Sigmoid colon (tissue), 7 donors: Measurements from ENCODE around the gene PLXNA1. TPM values are rescaled to one million over a fixed set of nuclear protein-coding genes. Genes with fewer than 3 reads are reported as not detected.

Experiments
- DNase-seq: peaks from one replicate; pipeline ENCODE4 v3.0.0-alpha.2; 2019
- H3K27ac ChIP-seq, 4 donors: fragments of 200-600 bp; sonication (generic); one replicate each; pipeline ENCODE4 v1.5.1; 2016 to 2019; ENCODE audit warnings: mild to moderate bottlenecking in 1 of 4
- H3K27me3 ChIP-seq, 3 donors: fragments of 200-600 bp; sonication (generic); one replicate each; pipeline ENCODE4 v1.5.1; 2019; ENCODE audit warnings: mild to moderate bottlenecking in 1 of 3
- H3K36me3 ChIP-seq, 4 donors: fragments of 200-600 bp; sonication (generic); one replicate each; pipeline ENCODE4 v1.5.1; 2016 to 2019
- H3K4me1 ChIP-seq, 4 donors: fragments of 200-600 bp; sonication (generic); one replicate each; pipeline ENCODE4 v1.5.1; 2017 to 2019
- H3K4me3 ChIP-seq, 4 donors: fragments of 200-600 bp; sonication (generic); one replicate each; pipeline ENCODE4 v1.5.1; 2017 to 2019; ENCODE audit warnings: mild to moderate bottlenecking in 2 of 4, moderate library complexity in 1 of 4
- H3K9me3 ChIP-seq, 4 donors: fragments of 200-600 bp in 3 of 4; sonication (generic) in 3 of 4; one replicate each; pipeline versions ENCODE4 v1.5.1 to v1.6.1; 2013 to 2019
- CTCF ChIP-seq, 4 experiments: fragments of 450-650 bp in 3 of 4; fragments of 200-600 bp in 1 of 4; IDR thresholded peaks; one replicate each; pipeline ENCODE4 v1.5.1; 2016 to 2019; ENCODE audit warnings: antibody characterized with exemption in 4 of 4, mild to moderate bottlenecking in 3 of 4, moderate library complexity in 2 of 4
- EP300 ChIP-seq, 4 donors: sonication (generic); formaldehyde crosslinking; IDR thresholded peaks; one replicate each; pipeline ENCODE4 v1.6.1; 2017; ENCODE audit warnings: antibody characterized with exemption in 4 of 4
- POLR2A ChIP-seq, 2 donors: fragments of 450-650 bp; IDR thresholded peaks; one replicate each; pipeline ENCODE4 v1.6.1; 2016; ENCODE audit warnings: antibody characterized with exemption in 2 of 2, mild to moderate bottlenecking in 2 of 2, moderate library complexity in 2 of 2
- POLR2AphosphoS5 ChIP-seq, 4 donors: sonication (generic); formaldehyde crosslinking; IDR thresholded peaks; one replicate each; pipeline ENCODE4 v1.6.1; 2017; ENCODE audit warnings: antibody characterized with exemption in 4 of 4
- WGBS, 2 donors: extraction: QIAGEN DNeasy Blood & Tissue Kit; methylation state at CpG; one replicate each; pipeline ENCODE4 v1.1.7; 2013; 5-methylcytosine and 5-hydroxymethylcytosine counted together
- intact Hi-C: fragments of 100-400 bp; cut with DNase I; formaldehyde crosslinking; loops from one replicate; pipeline ENCODE4 v1.15.1; 2023
- polyA plus RNA-seq, 3 donors: library from polyadenylated mRNA; stranded (reverse); fragments of 200-250 nt; gene quantifications; one replicate each; pipeline ENCODE4 v1.2.3, GENCODE V29; 2013
- total RNA-seq, 4 donors: library from RNA; depleted of rRNA; stranded (reverse); fragments of >200 nt; gene quantifications; one replicate each; pipeline ENCODE4 v1.1.0, GENCODE V29; 2016
- donor health status: healthy with polysubstance abuse.
- donor health status: Bipolar disorder and iron deficiency.
- donor health status: healthy.

Gene PLXNA1
- total and polyA plus RNA-seq, 7 donors = 0.60 to 29.6 (median 8.2) TPM

- no peak for TF ChIP-seq EP300 (IDR thresholded peaks at IDR 0.05)
- no peak for TF ChIP-seq POLR2AphosphoS5 (IDR thresholded peaks at IDR 0.05)
- TF ChIP-seq POLR2A (IDR thresholded peaks at IDR 0.05) = no peak
- TF ChIP-seq CTCF (IDR thresholded peaks at IDR 0.05) = no peak
- Histone ChIP-seq H3K4me1 (no peaks in the 10 kb centered on the region), H3K4me3 (no peak overlapping the region), H3K36me3 (peaks cover 15 to 81% (median 52%) of the 10 kb centered on the region in 4 donors), H3K9me3 (no peaks in the 10 kb centered on the region), H3K27ac (no peak overlapping the region), H3K27me3 (no peaks in the 10 kb centered on the region)
- 80 to 85% methylated on average over 17 of the region's 17 CpGs for WGBS, 2 donors
- intact Hi-C loops = no loop called here
- no peak for DNase-seq
Measured at GRCh38 chr3:127015282-127016042, 32.5 kb downstream of the PLXNA1 start.

- 94 to 96% methylated on average over 10 of the region's 10 CpGs for whole genome bisulfite sequencing, 2 donors
Measured at GRCh38 chr3:127016043-127016343, 33.1 kb downstream of the PLXNA1 start.

GRCh38 chr3:127016461-127016860 lies 33.5 kb downstream of the PLXNA1 start:
- intact Hi-C loops = no loop called here
- H3K27me3 ChIP-seq = no peaks in the 10 kb centered on the region
- H3K4me3 ChIP-seq = no peak overlapping the region
- H3K9me3 ChIP-seq = no peaks in the 10 kb centered on the region
- 90 to 95% methylated on average over 15 of the region's 15 CpGs for WGBS, 2 donors
- no peak for TF ChIP-seq POLR2A (IDR thresholded peaks at IDR 0.05)
- no peak for TF ChIP-seq POLR2AphosphoS5 (IDR thresholded peaks at IDR 0.05)
- no peak for TF ChIP-seq EP300 (IDR thresholded peaks at IDR 0.05)
- TF ChIP-seq CTCF (IDR thresholded peaks at IDR 0.05) = no peak
- H3K27ac ChIP-seq = no peak overlapping the region
- no peak for DNase-seq
- peaks cover 15 to 91% (median 60%) of the 10 kb centered on the region in 4 donors for H3K36me3 ChIP-seq
- no peaks in the 10 kb centered on the region for H3K4me1 ChIP-seq

More at GRCh38 chr3:127016043-127016343, 33.1 kb downstream of the PLXNA1 start:
- Histone ChIP-seq H3K4me1 (no peaks in the 10 kb centered on the region), H3K36me3 (peaks cover 15 to 86% (median 56%) of the 10 kb centered on the region in 4 donors), H3K4me3 (no peak overlapping the region), H3K27me3 (no peaks in the 10 kb centered on the region), H3K9me3 (no peaks in the 10 kb centered on the region), H3K27ac (no peak overlapping the region)
- DNase-seq = no peak
- intact Hi-C loops = no loop called here
- TF ChIP-seq POLR2A (IDR thresholded peaks at IDR 0.05) (no peak), POLR2AphosphoS5 (IDR thresholded peaks at IDR 0.05) (no peak), EP300 (IDR thresholded peaks at IDR 0.05) (no peak), CTCF (IDR thresholded peaks at IDR 0.05) (no peak)

GRCh38 chr3:127017229-127017628 lies 34.3 kb downstream of the PLXNA1 start:
- DNase-seq = no peak
- Histone ChIP-seq H3K27ac (no peak overlapping the region), H3K4me1 (no peaks in the 10 kb centered on the region), H3K27me3 (no peaks in the 10 kb centered on the region), H3K4me3 (no peak overlapping the region), H3K36me3 (peaks cover 19 to 94% (median 61%) of the 10 kb centered on the region in 4 donors), H3K9me3 (no peaks in the 10 kb centered on the region)
- TF ChIP-seq CTCF (IDR thresholded peaks at IDR 0.05) (no peak), POLR2AphosphoS5 (IDR thresholded peaks at IDR 0.05) (no peak), POLR2A (IDR thresholded peaks at IDR 0.05) (no peak), EP300 (IDR thresholded peaks at IDR 0.05) (no peak)
- intact Hi-C loops = no loop called here
- WGBS, 2 donors = 94 to 95% methylated on average over 16 of the region's 16 CpGs
